HepG2 (cell line): ENCODE data around the gene TMEM238. TPM values are rescaled to one million over a fixed set of nuclear protein-coding genes. Genes with fewer than 3 reads are reported as not detected.
A peak's percentile ranks its signal among the peaks of the same experiment; 100 is the strongest.

Experiments used
- KAT8 ChIP-seq: IDR thresholded peaks from 2 replicates; pipeline ENCODE4 v1.6.1; 2016; ENCODE audit warnings: missing genetic modification reagents, missing compliant biosample characterization
- SATB2 ChIP-seq: sonication (generic); formaldehyde crosslinking; IDR thresholded peaks from 2 replicates; pipeline ENCODE4 v1.5.0; 2020; ENCODE audit warnings: missing genetic modification reagents
- TOPORS ChIP-seq: sonication (generic); formaldehyde crosslinking; IDR thresholded peaks from 2 replicates; pipeline ENCODE4 v1.8.0; 2023; ENCODE audit warnings: mild to moderate bottlenecking, missing genetic modification reagents
- ZNF335 ChIP-seq: sonication (generic); formaldehyde crosslinking; IDR thresholded peaks from 2 replicates; pipeline ENCODE4 v1.4.0; 2020; ENCODE audit warnings: missing genetic modification reagents
- ZNF382 ChIP-seq: sonication (generic); formaldehyde crosslinking; IDR thresholded peaks from 2 replicates; pipeline ENCODE4 v1.5.0; 2020; ENCODE audit warnings: missing genetic modification reagents, mild to moderate bottlenecking, borderline replicate concordance
- ZNF550 ChIP-seq: sonication (generic); formaldehyde crosslinking; IDR thresholded peaks from 2 replicates; pipeline ENCODE4 v1.4.0; 2020; ENCODE audit warnings: mild to moderate bottlenecking, missing genetic modification reagents, borderline replicate concordance
- ZNF614 ChIP-seq: IDR thresholded peaks from 2 replicates; pipeline ENCODE4 v1.6.1; 2018; ENCODE audit warnings: missing biosample characterization, missing genetic modification reagents, inconsistent platforms, borderline replicate concordance
- ZNF672 ChIP-seq: sonication (generic); formaldehyde crosslinking; IDR thresholded peaks from 2 replicates; pipeline ENCODE4 v1.8.1; 2022; ENCODE audit warnings: missing genetic modification reagents
- ZNF703 ChIP-seq: sonication (generic); formaldehyde crosslinking; IDR thresholded peaks from 2 replicates; pipeline ENCODE4 v1.5.1; 2020; ENCODE audit warnings: missing genetic modification reagents, mild to moderate bottlenecking, moderate library complexity, borderline replicate concordance
- ZNF720 ChIP-seq: sonication (generic); formaldehyde crosslinking; IDR thresholded peaks from 2 replicates; pipeline ENCODE4 v1.4.0; 2020; ENCODE audit warnings: missing genetic modification reagents
- ZSCAN22 ChIP-seq: sonication (generic); formaldehyde crosslinking; IDR thresholded peaks from 2 replicates; pipeline ENCODE4 v1.4.0; 2020; ENCODE audit warnings: mild to moderate bottlenecking, missing genetic modification reagents
- polyA plus RNA-seq, 8 experiments: library from polyadenylated mRNA; depleted of rRNA in 3 of 8; stranded (reverse) in 7 of 8; unstranded in 1 of 8; fragments of >200 nt; fragmentation: Illumina TruSeq in 4 of 8; extraction: Trizol in 4 of 8; gene quantifications; 2 replicates each; pipeline versions ENCODE4 v1.2.1 to v1.2.3, GENCODE V29; 2011 to 2016; ENCODE audit warnings: low read depth in 4 of 8, missing spikeins in 1 of 8, mixed read lengths in 1 of 8; ENCODE audit not compliant: insufficient read depth in 1 of 8
- total RNA-seq, 5 experiments: library from RNA; depleted of rRNA; stranded (reverse); fragments of >200 nt; fragmentation: Illumina TruSeq; extraction: Trizol; gene quantifications; 2 replicates each; pipeline ENCODE4 v1.2.3, GENCODE V29; 2016; ENCODE audit warnings: low read depth in 1 of 5
- TF ChIP-seq, protein P1 (sequence below): sonication (generic); formaldehyde crosslinking; IDR thresholded peaks from 2 replicates; pipeline ENCODE4 v1.4.0; 2020; ENCODE audit warnings: missing genetic modification reagents, borderline replicate concordance
- TF ChIP-seq, protein P2 (sequence below): sonication (generic); formaldehyde crosslinking; IDR thresholded peaks from 2 replicates; pipeline ENCODE4 v1.5.0; 2020; ENCODE audit warnings: missing genetic modification reagents
- TF ChIP-seq, protein P3 (sequence below): sonication (generic); formaldehyde crosslinking; IDR thresholded peaks from 2 replicates; pipeline ENCODE4 v1.5.0; 2020; ENCODE audit warnings: mild to moderate bottlenecking, missing genetic modification reagents
- TF ChIP-seq, protein P4 (sequence below), 2 experiments: sonication (generic) in 1 of 2; formaldehyde crosslinking in 1 of 2; IDR thresholded peaks; 2 replicates each; pipeline versions ENCODE4 v1.4.0 to v1.6.1; 2018 to 2020; ENCODE audit warnings: missing genetic modification reagents in 2 of 2, borderline replicate concordance in 1 of 2, low read depth in 1 of 2, mild to moderate bottlenecking in 1 of 2, missing biosample characterization in 1 of 2
- TF ChIP-seq, protein P5 (sequence below): IDR thresholded peaks from 2 replicates; pipeline ENCODE4 v1.6.1; 2016; ENCODE audit warnings: missing biosample characterization, missing genetic modification reagents, low read depth

TMEM238 gene
- total and polyA plus RNA-seq, 2 of the 13 experiments (the other 11 are each of a cell fraction or from before 2014, with no cell fraction given): not detected

DNA sequence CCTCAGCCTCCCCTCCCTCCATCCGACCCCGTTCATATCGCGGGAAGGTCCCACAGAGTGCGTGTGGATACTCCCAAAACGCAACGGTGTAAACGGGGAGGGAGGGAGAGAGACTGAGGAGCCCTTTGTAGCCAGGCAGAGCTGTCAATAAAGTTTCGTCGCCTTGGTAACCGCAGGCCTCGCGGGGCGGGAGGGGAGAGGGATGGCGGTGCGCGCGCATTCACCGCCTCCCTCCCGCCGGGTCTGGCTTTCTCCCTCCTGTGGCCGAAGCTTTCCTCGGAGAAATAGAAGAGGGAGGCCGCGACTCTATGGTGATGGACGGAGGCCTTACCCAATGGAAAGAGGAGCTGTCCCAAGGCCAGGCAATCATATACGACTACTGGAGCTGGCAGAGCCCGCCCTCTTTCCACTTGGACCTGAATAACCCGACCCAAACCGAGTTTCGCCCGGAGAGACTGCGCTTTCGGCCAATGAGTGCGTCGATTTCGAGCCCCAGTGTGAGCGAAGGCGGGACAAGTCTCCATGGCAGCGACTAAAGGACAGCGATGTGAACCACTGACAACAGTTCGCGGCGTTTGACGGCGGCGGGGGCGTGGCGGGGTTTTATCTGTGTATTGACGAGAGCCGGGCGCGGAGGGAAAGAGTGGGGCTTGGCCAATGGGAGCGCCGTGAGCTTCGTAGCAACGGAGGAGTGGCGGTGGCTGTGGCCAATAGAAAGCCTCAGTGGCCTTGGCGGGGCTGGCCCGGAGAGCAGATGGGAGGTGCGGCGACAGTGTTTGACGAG is 44.8 kb downstream of the TMEM238 start, which contains the start of gene KMT5C (continued):
- TF ChIP-seq, protein P1, sequence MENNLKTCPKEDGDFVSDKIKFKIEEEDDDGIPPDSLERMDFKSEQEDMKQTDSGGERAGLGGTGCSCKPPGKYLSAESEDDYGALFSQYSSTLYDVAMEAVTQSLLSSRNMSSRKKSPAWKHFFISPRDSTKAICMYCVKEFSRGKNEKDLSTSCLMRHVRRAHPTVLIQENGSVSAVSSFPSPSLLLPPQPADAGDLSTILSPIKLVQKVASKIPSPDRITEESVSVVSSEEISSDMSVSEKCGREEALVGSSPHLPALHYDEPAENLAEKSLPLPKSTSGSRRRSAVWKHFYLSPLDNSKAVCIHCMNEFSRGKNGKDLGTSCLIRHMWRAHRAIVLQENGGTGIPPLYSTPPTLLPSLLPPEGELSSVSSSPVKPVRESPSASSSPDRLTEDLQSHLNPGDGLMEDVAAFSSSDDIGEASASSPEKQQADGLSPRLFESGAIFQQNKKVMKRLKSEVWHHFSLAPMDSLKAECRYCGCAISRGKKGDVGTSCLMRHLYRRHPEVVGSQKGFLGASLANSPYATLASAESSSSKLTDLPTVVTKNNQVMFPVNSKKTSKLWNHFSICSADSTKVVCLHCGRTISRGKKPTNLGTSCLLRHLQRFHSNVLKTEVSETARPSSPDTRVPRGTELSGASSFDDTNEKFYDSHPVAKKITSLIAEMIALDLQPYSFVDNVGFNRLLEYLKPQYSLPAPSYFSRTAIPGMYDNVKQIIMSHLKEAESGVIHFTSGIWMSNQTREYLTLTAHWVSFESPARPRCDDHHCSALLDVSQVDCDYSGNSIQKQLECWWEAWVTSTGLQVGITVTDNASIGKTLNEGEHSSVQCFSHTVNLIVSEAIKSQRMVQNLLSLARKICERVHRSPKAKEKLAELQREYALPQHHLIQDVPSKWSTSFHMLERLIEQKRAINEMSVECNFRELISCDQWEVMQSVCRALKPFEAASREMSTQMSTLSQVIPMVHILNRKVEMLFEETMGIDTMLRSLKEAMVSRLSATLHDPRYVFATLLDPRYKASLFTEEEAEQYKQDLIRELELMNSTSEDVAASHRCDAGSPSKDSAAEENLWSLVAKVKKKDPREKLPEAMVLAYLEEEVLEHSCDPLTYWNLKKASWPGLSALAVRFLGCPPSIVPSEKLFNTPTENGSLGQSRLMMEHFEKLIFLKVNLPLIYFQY (CRISPR knock-in tag): peak; percentile 98
- TF ChIP-seq SATB2 (CRISPR knock-in tag) (no peak), TOPORS (CRISPR knock-in tag) (no peak), ZNF672 (CRISPR knock-in tag) (no peak), ZSCAN22 (CRISPR knock-in tag) (no peak), ZNF614 (no peak), ZNF550 (no peak), KAT8 (peak; percentile 52), ZNF703 (CRISPR knock-in tag) (no peak), ZNF335 (CRISPR knock-in tag) (no peak; the same call in 1 of the 2 replicates), ZNF720 (CRISPR knock-in tag) (no peak), ZNF382 (CRISPR knock-in tag) (no peak)
- TF ChIP-seq, protein P2, sequence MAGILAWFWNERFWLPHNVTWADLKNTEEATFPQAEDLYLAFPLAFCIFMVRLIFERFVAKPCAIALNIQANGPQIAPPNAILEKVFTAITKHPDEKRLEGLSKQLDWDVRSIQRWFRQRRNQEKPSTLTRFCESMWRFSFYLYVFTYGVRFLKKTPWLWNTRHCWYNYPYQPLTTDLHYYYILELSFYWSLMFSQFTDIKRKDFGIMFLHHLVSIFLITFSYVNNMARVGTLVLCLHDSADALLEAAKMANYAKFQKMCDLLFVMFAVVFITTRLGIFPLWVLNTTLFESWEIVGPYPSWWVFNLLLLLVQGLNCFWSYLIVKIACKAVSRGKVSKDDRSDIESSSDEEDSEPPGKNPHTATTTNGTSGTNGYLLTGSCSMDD (CRISPR knock-in tag): no peak
- TF ChIP-seq, protein P3, sequence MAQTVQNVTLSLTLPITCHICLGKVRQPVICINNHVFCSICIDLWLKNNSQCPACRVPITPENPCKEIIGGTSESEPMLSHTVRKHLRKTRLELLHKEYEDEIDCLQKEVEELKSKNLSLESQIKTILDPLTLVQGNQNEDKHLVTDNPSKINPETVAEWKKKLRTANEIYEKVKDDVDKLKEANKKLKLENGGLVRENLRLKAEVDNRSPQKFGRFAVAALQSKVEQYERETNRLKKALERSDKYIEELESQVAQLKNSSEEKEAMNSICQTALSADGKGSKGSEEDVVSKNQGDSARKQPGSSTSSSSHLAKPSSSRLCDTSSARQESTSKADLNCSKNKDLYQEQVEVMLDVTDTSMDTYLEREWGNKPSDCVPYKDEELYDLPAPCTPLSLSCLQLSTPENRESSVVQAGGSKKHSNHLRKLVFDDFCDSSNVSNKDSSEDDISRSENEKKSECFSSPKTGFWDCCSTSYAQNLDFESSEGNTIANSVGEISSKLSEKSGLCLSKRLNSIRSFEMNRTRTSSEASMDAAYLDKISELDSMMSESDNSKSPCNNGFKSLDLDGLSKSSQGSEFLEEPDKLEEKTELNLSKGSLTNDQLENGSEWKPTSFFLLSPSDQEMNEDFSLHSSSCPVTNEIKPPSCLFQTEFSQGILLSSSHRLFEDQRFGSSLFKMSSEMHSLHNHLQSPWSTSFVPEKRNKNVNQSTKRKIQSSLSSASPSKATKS (CRISPR knock-in tag): no peak
- TF ChIP-seq, protein P4, sequence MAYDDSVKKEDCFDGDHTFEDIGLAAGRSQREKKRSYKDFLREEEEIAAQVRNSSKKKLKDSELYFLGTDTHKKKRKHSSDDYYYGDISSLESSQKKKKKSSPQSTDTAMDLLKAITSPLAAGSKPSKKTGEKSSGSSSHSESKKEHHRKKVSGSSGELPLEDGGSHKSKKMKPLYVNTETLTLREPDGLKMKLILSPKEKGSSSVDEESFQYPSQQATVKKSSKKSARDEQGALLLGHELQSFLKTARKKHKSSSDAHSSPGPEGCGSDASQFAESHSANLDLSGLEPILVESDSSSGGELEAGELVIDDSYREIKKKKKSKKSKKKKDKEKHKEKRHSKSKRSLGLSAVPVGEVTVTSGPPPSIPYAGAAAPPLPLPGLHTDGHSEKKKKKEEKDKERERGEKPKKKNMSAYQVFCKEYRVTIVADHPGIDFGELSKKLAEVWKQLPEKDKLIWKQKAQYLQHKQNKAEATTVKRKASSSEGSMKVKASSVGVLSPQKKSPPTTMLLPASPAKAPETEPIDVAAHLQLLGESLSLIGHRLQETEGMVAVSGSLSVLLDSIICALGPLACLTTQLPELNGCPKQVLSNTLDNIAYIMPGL (CRISPR knock-in tag; IDR thresholded peaks at IDR 0.05; ENCODE audit: borderline replicate concordance in 1 of 2, low read depth in 1 of 2): peak in 1 of 2 experiments; percentile 22; a peak in 1 of 4 replicates
- TF ChIP-seq, protein P5, sequence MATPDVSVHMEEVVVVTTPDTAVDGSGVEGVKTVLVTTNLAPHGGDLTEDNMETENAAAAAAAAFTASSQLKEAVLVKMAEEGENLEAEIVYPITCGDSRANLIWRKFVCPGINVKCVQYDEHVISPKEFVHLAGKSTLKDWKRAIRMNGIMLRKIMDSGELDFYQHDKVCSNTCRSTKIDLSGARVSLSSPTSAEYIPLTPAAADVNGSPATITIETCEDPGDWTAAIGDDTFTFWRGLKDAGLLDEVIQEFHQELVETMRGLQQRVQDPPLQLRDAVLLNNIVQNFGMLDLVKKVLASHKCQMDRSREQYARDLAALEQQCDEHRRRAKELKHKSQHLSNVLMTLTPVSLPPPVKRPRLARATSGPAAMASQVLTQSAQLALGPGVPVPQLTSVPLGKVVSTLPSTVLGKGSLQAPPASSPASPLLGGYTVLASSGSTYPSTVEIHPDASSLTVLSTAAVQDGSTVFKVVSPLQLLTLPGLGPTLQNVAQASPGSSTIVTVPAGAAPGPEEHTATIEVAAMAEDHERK: no peak
